ENCODE results near the gene MOSPD3. TPM values are rescaled to one million over a fixed set of nuclear protein-coding genes. Genes with fewer than 3 reads are reported as not detected.

The MOSPD3 gene
- total and polyA plus RNA-seq, 2 of the 13 experiments (the other 11 are each of a cell fraction or from before 2014, with no cell fraction given), result 7.6 to 8.8 TPM

GRCh38 chr7:100585511-100586265 lies 26.7 kb upstream of the MOSPD3 start, which contains the start of gene LRCH4 (continued):
- TF ChIP-seq ZNF687 (CRISPR knock-in tag; IDR thresholded peaks at IDR 0.05) (peak; percentile 66; the same call in 1 of the 2 replicates), ZNF761 (CRISPR knock-in tag; conservative IDR thresholded peaks at IDR 0.05) (peak; percentile 45; the same call in 1 of the 2 replicates), ZNF414 (CRISPR knock-in tag; IDR thresholded peaks at IDR 0.05) (peak; percentile 30; the same call in 1 of the 2 replicates), ZNF329 (CRISPR knock-in tag; IDR thresholded peaks at IDR 0.05; ENCODE audit: low read depth) (peak; percentile 9; the same call in 1 of the 2 replicates), KMT2B (CRISPR knock-in tag; IDR thresholded peaks at IDR 0.05) (peak; percentile 81), ZNF768 (CRISPR knock-in tag; IDR thresholded peaks at IDR 0.05) (peak; percentile 75; the same call in 1 of the 2 replicates), MXD4 (CRISPR knock-in tag; IDR thresholded peaks at IDR 0.05) (peak; percentile 81), ZNF562 (CRISPR knock-in tag; IDR thresholded peaks at IDR 0.05; ENCODE audit: borderline replicate concordance) (no peak), ZNF501 (CRISPR knock-in tag; IDR thresholded peaks at IDR 0.05) (peak; percentile 81; the same call in 1 of the 2 replicates), MXI1 (IDR thresholded peaks at IDR 0.05; ENCODE audit: borderline replicate concordance, low read depth, low read length) (peak; percentile 68; the same call in 1 of the 3 replicates), USF2 (IDR thresholded peaks at IDR 0.05; ENCODE audit: low read depth, low read length) (peak; percentile 14; the same call in 1 of the 2 replicates), USF2 (CRISPR knock-in tag; IDR thresholded peaks at IDR 0.05; ENCODE audit: borderline replicate concordance) (no peak), ISL2 (CRISPR knock-in tag; IDR thresholded peaks at IDR 0.05) (peak; percentile 80)
- TF ChIP-seq, protein P1, sequence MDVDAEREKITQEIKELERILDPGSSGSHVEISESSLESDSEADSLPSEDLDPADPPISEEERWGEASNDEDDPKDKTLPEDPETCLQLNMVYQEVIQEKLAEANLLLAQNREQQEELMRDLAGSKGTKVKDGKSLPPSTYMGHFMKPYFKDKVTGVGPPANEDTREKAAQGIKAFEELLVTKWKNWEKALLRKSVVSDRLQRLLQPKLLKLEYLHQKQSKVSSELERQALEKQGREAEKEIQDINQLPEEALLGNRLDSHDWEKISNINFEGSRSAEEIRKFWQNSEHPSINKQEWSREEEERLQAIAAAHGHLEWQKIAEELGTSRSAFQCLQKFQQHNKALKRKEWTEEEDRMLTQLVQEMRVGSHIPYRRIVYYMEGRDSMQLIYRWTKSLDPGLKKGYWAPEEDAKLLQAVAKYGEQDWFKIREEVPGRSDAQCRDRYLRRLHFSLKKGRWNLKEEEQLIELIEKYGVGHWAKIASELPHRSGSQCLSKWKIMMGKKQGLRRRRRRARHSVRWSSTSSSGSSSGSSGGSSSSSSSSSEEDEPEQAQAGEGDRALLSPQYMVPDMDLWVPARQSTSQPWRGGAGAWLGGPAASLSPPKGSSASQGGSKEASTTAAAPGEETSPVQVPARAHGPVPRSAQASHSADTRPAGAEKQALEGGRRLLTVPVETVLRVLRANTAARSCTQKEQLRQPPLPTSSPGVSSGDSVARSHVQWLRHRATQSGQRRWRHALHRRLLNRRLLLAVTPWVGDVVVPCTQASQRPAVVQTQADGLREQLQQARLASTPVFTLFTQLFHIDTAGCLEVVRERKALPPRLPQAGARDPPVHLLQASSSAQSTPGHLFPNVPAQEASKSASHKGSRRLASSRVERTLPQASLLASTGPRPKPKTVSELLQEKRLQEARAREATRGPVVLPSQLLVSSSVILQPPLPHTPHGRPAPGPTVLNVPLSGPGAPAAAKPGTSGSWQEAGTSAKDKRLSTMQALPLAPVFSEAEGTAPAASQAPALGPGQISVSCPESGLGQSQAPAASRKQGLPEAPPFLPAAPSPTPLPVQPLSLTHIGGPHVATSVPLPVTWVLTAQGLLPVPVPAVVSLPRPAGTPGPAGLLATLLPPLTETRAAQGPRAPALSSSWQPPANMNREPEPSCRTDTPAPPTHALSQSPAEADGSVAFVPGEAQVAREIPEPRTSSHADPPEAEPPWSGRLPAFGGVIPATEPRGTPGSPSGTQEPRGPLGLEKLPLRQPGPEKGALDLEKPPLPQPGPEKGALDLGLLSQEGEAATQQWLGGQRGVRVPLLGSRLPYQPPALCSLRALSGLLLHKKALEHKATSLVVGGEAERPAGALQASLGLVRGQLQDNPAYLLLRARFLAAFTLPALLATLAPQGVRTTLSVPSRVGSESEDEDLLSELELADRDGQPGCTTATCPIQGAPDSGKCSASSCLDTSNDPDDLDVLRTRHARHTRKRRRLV (CRISPR knock-in tag; IDR thresholded peaks at IDR 0.05), result peak; percentile 99
- TF ChIP-seq, protein P2, sequence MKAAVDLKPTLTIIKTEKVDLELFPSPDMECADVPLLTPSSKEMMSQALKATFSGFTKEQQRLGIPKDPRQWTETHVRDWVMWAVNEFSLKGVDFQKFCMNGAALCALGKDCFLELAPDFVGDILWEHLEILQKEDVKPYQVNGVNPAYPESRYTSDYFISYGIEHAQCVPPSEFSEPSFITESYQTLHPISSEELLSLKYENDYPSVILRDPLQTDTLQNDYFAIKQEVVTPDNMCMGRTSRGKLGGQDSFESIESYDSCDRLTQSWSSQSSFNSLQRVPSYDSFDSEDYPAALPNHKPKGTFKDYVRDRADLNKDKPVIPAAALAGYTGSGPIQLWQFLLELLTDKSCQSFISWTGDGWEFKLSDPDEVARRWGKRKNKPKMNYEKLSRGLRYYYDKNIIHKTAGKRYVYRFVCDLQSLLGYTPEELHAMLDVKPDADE (CRISPR knock-in tag; IDR thresholded peaks at IDR 0.05), result no peak
